IMR-90 (cell line): Measurements from ENCODE around the gene PRSS8. TPM values are rescaled to one million over a fixed set of nuclear protein-coding genes. Genes with fewer than 3 reads are reported as not detected.

Experiments
- ATAC-seq: fragments of 200-7000 bp; cut with Tn5 transposase; 2 replicates; pipeline ENCODE4 v1.9.1; 2020; ENCODE audit warnings: low read depth, mild to moderate bottlenecking, moderate library complexity
- BruUV-seq: library from RNA; stranded (reverse); fragments of 400-500 nt; replicated peaks from 2 replicates; lab custom pipeline; 2021; lab: Mats Ljungman, UMichigan
- CTCF ChIA-PET: fragments of 300-600 bp; formaldehyde crosslinking; extraction: SDS; loops from one replicate; lab custom pipeline; 2021; ENCODE audit warnings: antibody characterized with exemption; lab: Yijun Ruan, JAX
- POLR2A ChIA-PET: fragments of 300-600 bp; sonication (Branson Sonifier 250); formaldehyde crosslinking; loops from one replicate; lab custom pipeline; 2022; ENCODE audit warnings: antibody characterized with exemption; ENCODE audit not compliant: unreplicated experiment; lab: Charles Lee
- DNase-seq: peaks from one replicate; pipeline ENCODE4 v3.0.0; 2013
- H2AFZ ChIP-seq: replicated peaks from 2 replicates; pipeline ENCODE3; 2013; ENCODE audit warnings: low read length, mild to moderate bottlenecking; ENCODE audit not compliant: poor library complexity
- H2AK5ac ChIP-seq: 2 replicates; pipeline ENCODE4 v1.6.1; 2013; ENCODE audit warnings: low read depth, low read length, inconsistent platforms
- H2AK9ac ChIP-seq: replicated peaks from 2 replicates; pipeline ENCODE3; 2013; ENCODE audit warnings: mild to moderate bottlenecking, low read depth, low read length, moderate library complexity; ENCODE audit not compliant: poor library complexity
- H2BK120ac ChIP-seq: 2 replicates; pipeline ENCODE4 v1.6.1; 2013; ENCODE audit warnings: low read depth, low read length, inconsistent platforms
- H2BK15ac ChIP-seq: 3 replicates; pipeline ENCODE4 v1.6.1; 2013; ENCODE audit warnings: low read depth, low read length, inconsistent platforms
- H2BK20ac ChIP-seq: 2 replicates; pipeline ENCODE4 v1.6.1; 2013; ENCODE audit warnings: low read depth, mild to moderate bottlenecking, inconsistent platforms, low read length, moderate library complexity
- H2BK5ac ChIP-seq: 2 replicates; pipeline ENCODE4 v1.6.1; 2013; ENCODE audit warnings: mild to moderate bottlenecking, low read depth, low read length, inconsistent platforms; ENCODE audit not compliant: poor library complexity, severe bottlenecking
- H3K14ac ChIP-seq: replicated peaks from 2 replicates; pipeline ENCODE4 v1.6.1; 2013; ENCODE audit warnings: low read depth, low read length, inconsistent platforms
- H3K18ac ChIP-seq: 2 replicates; pipeline ENCODE4 v1.6.1; 2013; ENCODE audit warnings: low read depth, low read length, control low read depth
- H3K23ac ChIP-seq: 2 replicates; pipeline ENCODE4 v1.6.1; 2013; ENCODE audit warnings: low read depth, low read length, inconsistent platforms
- H3K27ac ChIP-seq: 2 replicates; pipeline ENCODE4 v1.5.1; 2013; ENCODE audit warnings: mild to moderate bottlenecking, control low read depth, low read length; ENCODE audit not compliant: insufficient read depth
- H3K27me3 ChIP-seq: 2 replicates; pipeline ENCODE4 v1.6.1; 2013; ENCODE audit warnings: low read length; ENCODE audit not compliant: control insufficient read depth, insufficient read depth
- H3K36me3 ChIP-seq: 2 replicates; pipeline ENCODE4 v1.6.1; 2013; ENCODE audit warnings: low read length, mixed read lengths; ENCODE audit not compliant: control insufficient read depth, insufficient read depth
- H3K4ac ChIP-seq: 2 replicates; pipeline ENCODE4 v1.6.1; 2013; ENCODE audit warnings: low read depth, low read length, inconsistent platforms
- H3K4me1 ChIP-seq: 2 replicates; pipeline ENCODE4 v1.6.1; 2013; ENCODE audit warnings: low read length, mixed read lengths; ENCODE audit not compliant: control insufficient read depth, insufficient read depth
- H3K4me2 ChIP-seq: 2 replicates; pipeline ENCODE4 v1.6.1; 2013; ENCODE audit warnings: low read depth, mild to moderate bottlenecking, control low read depth, low read length, moderate library complexity
- H3K4me3 ChIP-seq: 2 replicates; pipeline ENCODE4 v1.5.1; 2013; ENCODE audit warnings: low read depth, mild to moderate bottlenecking, control low read depth, low read length, moderate library complexity; ENCODE audit not compliant: insufficient read depth
- H3K56ac ChIP-seq: 2 replicates; pipeline ENCODE4 v1.6.1; 2013; ENCODE audit warnings: low read length, inconsistent platforms; ENCODE audit not compliant: insufficient read depth; ENCODE audit errors: extremely low read depth
- H3K79me1 ChIP-seq, 2 experiments: 2 replicates each; pipeline ENCODE4 v1.6.1; 2013; ENCODE audit warnings: low read length in 2 of 2, inconsistent platforms in 1 of 2, low read depth in 1 of 2
- H3K9ac ChIP-seq: 2 replicates; pipeline ENCODE4 v1.6.1; 2013; ENCODE audit warnings: low read depth, low read length, control low read depth
- H3K9me1 ChIP-seq: 2 replicates; pipeline ENCODE4 v1.6.1; 2013; ENCODE audit warnings: low read length, inconsistent platforms; ENCODE audit not compliant: insufficient read depth
- H3K9me3 ChIP-seq: 2 replicates; pipeline ENCODE4 v1.6.1; 2013; ENCODE audit warnings: low read length; ENCODE audit not compliant: control insufficient read depth, insufficient read depth
- H4K20me1 ChIP-seq: 2 replicates; pipeline ENCODE4 v1.6.1; 2013; ENCODE audit warnings: low read length, inconsistent platforms; ENCODE audit not compliant: insufficient read depth
- H4K5ac ChIP-seq: 2 replicates; pipeline ENCODE4 v1.6.1; 2013; ENCODE audit warnings: mild to moderate bottlenecking, low read depth, low read length, control low read depth
- H4K8ac ChIP-seq, 2 experiments: 2 replicates each; pipeline ENCODE4 v1.6.1; 2013; ENCODE audit warnings: low read depth in 2 of 2, low read length in 2 of 2, control low read depth in 1 of 2, inconsistent platforms in 1 of 2
- H4K91ac ChIP-seq: 2 replicates; pipeline ENCODE4 v1.6.1; 2013; ENCODE audit warnings: low read depth, low read length, inconsistent platforms; ENCODE audit not compliant: insufficient read depth
- BHLHE40 ChIP-seq: fragments of 150-350 bp; IDR thresholded peaks from 2 replicates; pipeline ENCODE4 v1.6.1; 2016; ENCODE audit warnings: mild to moderate bottlenecking, low read depth, low read length
- CEBPB ChIP-seq: IDR thresholded peaks from 2 replicates; pipeline ENCODE4 v1.6.1; 2012; ENCODE audit warnings: low read depth, low read length, improper control_type of control experiment
- CHD1 ChIP-seq: IDR thresholded peaks from 2 replicates; pipeline ENCODE4 v1.6.1; 2012; ENCODE audit warnings: low read depth, low read length, improper control_type of control experiment
- CTCF ChIP-seq: conservative IDR thresholded peaks from 2 replicates; pipeline ENCODE4 v1.5.1; 2012; ENCODE audit warnings: mild to moderate bottlenecking, low read depth, low read length, improper control_type of control experiment
- FOS ChIP-seq: fragments of 150-350 bp; IDR thresholded peaks from 2 replicates; pipeline ENCODE4 v1.6.1; 2016; ENCODE audit warnings: low read depth, low read length
- MAFK ChIP-seq: IDR thresholded peaks from 2 replicates; pipeline ENCODE4 v1.6.1; 2012; ENCODE audit warnings: low read depth, low read length, improper control_type of control experiment
- MAZ ChIP-seq: IDR thresholded peaks from 2 replicates; pipeline ENCODE4 v1.6.1; 2012; ENCODE audit warnings: low read depth, mild to moderate bottlenecking, low read length, improper control_type of control experiment, moderate library complexity, borderline replicate concordance
- MXI1 ChIP-seq: IDR thresholded peaks from 2 replicates; pipeline ENCODE4 v1.6.1; 2012; ENCODE audit warnings: low read depth, mild to moderate bottlenecking, low read length, moderate library complexity, borderline replicate concordance
- NFE2L2 ChIP-seq: fragments of 150-350 bp; IDR thresholded peaks from 2 replicates; pipeline ENCODE4 v1.6.1; 2016; ENCODE audit warnings: low read depth, mild to moderate bottlenecking, low read length
- POLR2A ChIP-seq: IDR thresholded peaks from 2 replicates; pipeline ENCODE4 v1.6.1; 2012; ENCODE audit warnings: mild to moderate bottlenecking, low read depth, low read length
- RAD21 ChIP-seq: IDR thresholded peaks from 2 replicates; pipeline ENCODE4 v1.6.1; 2012; ENCODE audit warnings: low read length, improper control_type of control experiment
- RCOR1 ChIP-seq: IDR thresholded peaks from 2 replicates; pipeline ENCODE4 v1.6.1; 2012; ENCODE audit warnings: mild to moderate bottlenecking, low read length, improper control_type of control experiment; ENCODE audit not compliant: insufficient replicate concordance
- RFX5 ChIP-seq: IDR thresholded peaks from 2 replicates; pipeline ENCODE4 v1.8.0; 2012; ENCODE audit warnings: low read depth, mild to moderate bottlenecking, low read length, moderate library complexity
- SMC3 ChIP-seq: fragments of 150-350 bp; IDR thresholded peaks from 2 replicates; pipeline ENCODE4 v1.6.1; 2016; ENCODE audit warnings: low read depth, mild to moderate bottlenecking, antibody characterized with exemption, low read length, moderate library complexity
- USF2 ChIP-seq: fragments of 150-350 bp; IDR thresholded peaks from 2 replicates; pipeline ENCODE4 v1.6.1; 2017; ENCODE audit warnings: mild to moderate bottlenecking, antibody characterized with exemption, low read length, low read depth
- WGBS, 2 experiments: methylation state at CpG; one replicate each; pipeline versions ENCODE4 v1.1.5 to v1.1.7; 2013; ENCODE audit warnings: missing lambda C conversion rate in 2 of 2; ENCODE audit not compliant: insufficient read length in 1 of 2; ENCODE audit errors: extremely low coverage in 2 of 2; 5-methylcytosine and 5-hydroxymethylcytosine counted together
- dilution Hi-C: fragments of 300-500 bp; cut with HindIII; formaldehyde crosslinking; loops from one replicate; pipeline ENCODE4 v1.14.3; 2018; ENCODE audit warnings: low sequenced_read_pairs; ENCODE audit not compliant: unreplicated experiment
- in situ Hi-C: fragments of 300-500 bp; cut with MboI; formaldehyde crosslinking; loops from 3 replicates; pipeline ENCODE4 v1.14.3; 2019; ENCODE audit warnings: low sequenced_read_pairs, inconsistent platforms, mixed read lengths
- intact Hi-C: fragments of 100-400 bp; cut with micrococcal nuclease; formaldehyde crosslinking; loops from 2 replicates; pipeline ENCODE4 v1.10.0; 2022
- polyA plus RNA-seq, 3 experiments: library from polyadenylated mRNA; depleted of rRNA; stranded (reverse); fragments of >200 nt; gene quantifications; 2 replicates each; pipeline ENCODE4 v1.2.3, GENCODE V29; 2012; ENCODE audit warnings: low replicate concordance in 1 of 3
- total RNA-seq: library from RNA; depleted of rRNA; stranded (reverse); fragments of >200 nt; gene quantifications from 2 replicates; pipeline ENCODE4 v1.2.3, GENCODE V29; 2012
- TF ChIP-seq, protein P1 (sequence below): fragments of 150-350 bp; IDR thresholded peaks from 2 replicates; pipeline ENCODE4 v1.6.1; 2016; ENCODE audit warnings: low read depth, mild to moderate bottlenecking, low read length, moderate library complexity, borderline replicate concordance

PRSS8 gene
- total and polyA plus RNA-seq, 2 of the 4 experiments (the other 2 are of a cell fraction), result not detected

- H2BK15ac ChIP-seq, result no peak overlapping the region
- no peak overlapping the region for H3K23ac ChIP-seq
- no peak overlapping the region for H2AK5ac ChIP-seq
- no peak overlapping the region for H2AK9ac ChIP-seq
- whole genome bisulfite sequencing, 2 experiments, result 64% methylated on average over 19 of the region's 25 CpGs; no CpG with 5 or more reads in 1 of the 2 experiments
- H3K4me1 ChIP-seq, result no peaks in the 10 kb centered on the region
- no peaks in the 10 kb centered on the region for H3K79me1 ChIP-seq
- no peak overlapping the region for H3K14ac ChIP-seq
- H4K20me1 ChIP-seq, result no peaks in the 10 kb centered on the region; the same call in 1 of the 2 replicates
- no peak overlapping the region for H2AFZ ChIP-seq
- no peak overlapping the region for H4K91ac ChIP-seq
- H2BK5ac ChIP-seq, result no peak overlapping the region
- no peak overlapping the region for H3K27ac ChIP-seq
- CTCF ChIA-PET, result no interaction called here
- dilution Hi-C loops (no loop called here), in situ Hi-C loops (no loop called here), intact Hi-C loops (no loop called here)
- no peak overlapping the region for H3K4me2 ChIP-seq
- no peak for ATAC-seq
- H3K9me1 ChIP-seq, result no peaks in the 10 kb centered on the region
- H2BK120ac ChIP-seq, result no peak overlapping the region
- H2BK20ac ChIP-seq, result no peak overlapping the region
- no peak overlapping the region for H3K9ac ChIP-seq
- H3K4me3 ChIP-seq, result no peak overlapping the region
- H3K27me3 ChIP-seq, result peaks cover 40% of the 10 kb centered on the region
- no peak for DNase-seq
- no TSS peak for BruUV-seq
- H3K36me3 ChIP-seq, result no peaks in the 10 kb centered on the region
- H3K18ac ChIP-seq, result no peak overlapping the region
- H3K56ac ChIP-seq, result no peak overlapping the region
- no peak overlapping the region for H4K5ac ChIP-seq
- POLR2A ChIA-PET, result no interaction called here
- H3K9me3 ChIP-seq, result no peaks in the 10 kb centered on the region
- TF ChIP-seq POLR2A (no peak), CHD1 (no peak), BHLHE40 (no peak), MXI1 (no peak), FOS (no peak), NFE2L2 (no peak), RAD21 (no peak), SMC3 (no peak), RCOR1 (no peak), MAZ (no peak), MAFK (no peak), CTCF (no peak), USF2 (no peak), RFX5 (no peak), CEBPB (no peak)
- TF ChIP-seq, protein P1, sequence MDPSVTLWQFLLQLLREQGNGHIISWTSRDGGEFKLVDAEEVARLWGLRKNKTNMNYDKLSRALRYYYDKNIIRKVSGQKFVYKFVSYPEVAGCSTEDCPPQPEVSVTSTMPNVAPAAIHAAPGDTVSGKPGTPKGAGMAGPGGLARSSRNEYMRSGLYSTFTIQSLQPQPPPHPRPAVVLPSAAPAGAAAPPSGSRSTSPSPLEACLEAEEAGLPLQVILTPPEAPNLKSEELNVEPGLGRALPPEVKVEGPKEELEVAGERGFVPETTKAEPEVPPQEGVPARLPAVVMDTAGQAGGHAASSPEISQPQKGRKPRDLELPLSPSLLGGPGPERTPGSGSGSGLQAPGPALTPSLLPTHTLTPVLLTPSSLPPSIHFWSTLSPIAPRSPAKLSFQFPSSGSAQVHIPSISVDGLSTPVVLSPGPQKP, result no peak
- H4K8ac ChIP-seq, result no peak overlapping the region
- H3K4ac ChIP-seq, result no peak overlapping the region
These were observed 13.4 kb upstream of the PRSS8 start for GRCh38 chr16:31148896-31149295.
